Epithelial cell of prostate (primary cell): ENCODE results near the gene MRPS22.
"Not testable (repeated sequence)": the region's sequence is repeated elsewhere in the genome, so short reads cannot be mapped to it uniquely, and the experiment has no call there.

Experiments
- DNase-seq: peaks from one replicate; pipeline ENCODE4 v3.0.0-alpha.2; 2011; ENCODE audit warnings: low read depth, low spot score
- H3K27ac ChIP-seq: fragments of 450-650 bp; 2 replicates; pipeline ENCODE4 v1.5.1; 2017; ENCODE audit warnings: mild to moderate bottlenecking

Gene MRPS22

DNA sequence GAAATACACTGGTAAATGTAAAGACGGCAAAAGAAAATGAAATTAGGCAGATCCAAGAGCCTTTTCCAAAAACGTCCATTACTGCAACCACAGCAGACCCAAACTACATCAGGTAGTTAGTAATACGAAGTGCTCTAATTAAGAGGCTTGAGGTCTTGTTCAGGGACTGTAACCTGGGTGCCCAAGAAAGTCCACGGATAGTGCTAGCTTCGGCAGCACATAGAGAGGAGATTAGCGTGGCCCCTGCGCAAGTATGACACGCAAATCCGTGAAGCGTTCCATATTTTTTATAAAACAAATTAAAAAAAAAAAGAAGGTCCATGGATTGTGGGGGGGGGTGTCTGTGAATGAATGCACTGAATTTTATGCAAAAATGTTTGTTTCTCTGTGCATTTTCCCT is 44.3 kb downstream of the MRPS22 start:
- DNase-seq: no peak

DNA sequence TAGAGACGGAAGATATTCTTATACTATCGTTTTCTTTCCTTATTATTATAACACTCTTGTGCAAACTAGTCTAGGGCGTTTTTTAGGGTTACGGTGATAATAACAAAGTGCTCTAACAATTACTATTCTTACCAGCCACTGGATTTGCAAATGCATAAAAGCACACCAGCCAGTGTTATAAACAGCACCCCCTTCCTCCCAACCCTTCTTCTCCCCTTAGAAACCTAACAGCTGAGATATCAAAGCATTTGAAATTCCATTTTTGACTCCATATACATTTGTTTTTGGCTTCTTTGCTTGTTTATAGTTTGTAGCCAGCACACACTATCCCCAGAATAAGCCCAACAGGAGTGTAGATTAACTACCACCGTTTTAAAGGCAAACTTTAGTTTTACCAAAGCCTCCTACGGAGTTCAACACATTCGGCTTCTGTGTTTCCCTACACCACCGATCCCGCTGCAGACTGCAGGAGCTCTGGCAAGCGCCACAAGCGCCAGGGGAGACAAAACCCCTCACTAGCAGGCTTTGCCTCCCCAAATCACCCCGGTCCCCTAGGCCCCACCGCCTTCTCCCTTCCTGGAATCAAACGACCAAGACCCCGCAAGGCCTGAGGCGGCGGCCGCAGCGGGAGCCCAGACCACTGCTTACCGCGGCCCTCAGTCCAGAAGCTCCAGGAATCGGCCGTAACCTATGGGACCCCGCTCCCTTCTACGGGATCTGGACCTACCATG is 45.2 kb downstream of the MRPS22 start:
- peak overlapping the region; percentile 93 for H3K27ac ChIP-seq
- no peak for DNase-seq

More for the DNA sequence above, 44.3 kb downstream of the MRPS22 start:
- H3K27ac ChIP-seq: no peak overlapping the region

DNA sequence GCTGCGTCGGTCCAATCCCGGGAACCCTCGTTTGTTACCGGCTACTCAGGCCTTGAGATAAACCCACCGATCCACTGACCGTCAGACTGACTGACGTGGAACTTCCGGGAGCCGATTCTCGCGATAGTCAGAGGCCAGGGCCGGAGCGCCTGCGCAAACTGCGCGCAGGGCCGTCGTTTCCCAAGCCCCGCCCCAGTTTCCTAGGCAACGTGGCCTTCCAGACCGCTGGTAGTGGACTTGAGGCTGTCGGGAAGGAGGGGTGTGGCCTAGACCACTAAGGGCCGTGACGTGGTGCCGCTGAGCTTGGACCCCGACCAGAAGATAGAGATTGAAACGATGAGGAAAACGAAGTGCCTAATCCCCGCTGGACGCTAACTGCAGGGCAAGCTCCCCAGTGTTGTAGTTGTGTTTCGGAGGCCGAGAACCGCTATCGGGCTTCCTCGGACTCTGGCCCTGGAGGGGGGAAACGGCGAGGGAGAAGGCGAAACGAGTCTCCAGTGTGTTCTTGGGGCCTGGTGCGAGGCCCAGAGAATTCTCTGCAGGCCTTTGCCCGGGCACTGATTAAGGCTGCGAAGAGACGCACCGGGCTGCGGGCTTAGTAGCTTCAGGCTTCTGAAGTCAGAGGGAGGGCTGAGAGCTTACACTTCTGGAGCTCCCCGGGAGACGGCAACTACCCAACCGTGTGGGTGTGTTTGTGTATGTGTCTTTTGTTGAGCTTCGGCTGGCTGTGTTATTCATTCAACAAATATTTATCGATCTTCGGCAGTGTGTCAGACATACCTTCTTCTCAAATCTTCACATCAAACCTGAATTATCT is 45.9 kb downstream of the MRPS22 start, which contains the start of gene COPB2:
COPB2 (minus strand) TSS at position 96 of the 817 bp plus-strand sequence. CDS start 97 bp downstream, outside the sequence.
- DNase-seq: peak; percentile 87
- peak within 1 kb of the TSS; percentile 93 for H3K27ac ChIP-seq

DNA sequence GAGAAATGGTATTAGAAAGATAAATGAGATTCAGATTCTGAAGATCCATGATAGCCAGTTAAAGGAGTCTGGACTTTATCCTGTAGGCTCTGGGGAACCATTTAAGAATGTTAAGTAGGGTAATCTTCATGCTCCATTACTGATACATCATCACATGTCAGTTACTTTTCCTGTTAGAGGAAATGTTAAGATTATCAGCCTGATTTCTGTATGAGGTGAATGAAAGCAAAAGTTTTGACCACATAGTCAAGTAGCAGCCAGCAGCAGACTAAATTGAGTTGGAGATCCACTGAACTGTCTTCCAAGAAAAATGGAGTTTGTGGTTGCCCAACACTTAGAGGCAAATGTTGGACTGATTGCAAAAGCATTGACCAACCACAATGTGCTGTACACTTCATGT is 50.3 kb downstream of the MRPS22 start:
- DNase-seq: no peak
- no peak overlapping the region for H3K27ac ChIP-seq

DNA sequence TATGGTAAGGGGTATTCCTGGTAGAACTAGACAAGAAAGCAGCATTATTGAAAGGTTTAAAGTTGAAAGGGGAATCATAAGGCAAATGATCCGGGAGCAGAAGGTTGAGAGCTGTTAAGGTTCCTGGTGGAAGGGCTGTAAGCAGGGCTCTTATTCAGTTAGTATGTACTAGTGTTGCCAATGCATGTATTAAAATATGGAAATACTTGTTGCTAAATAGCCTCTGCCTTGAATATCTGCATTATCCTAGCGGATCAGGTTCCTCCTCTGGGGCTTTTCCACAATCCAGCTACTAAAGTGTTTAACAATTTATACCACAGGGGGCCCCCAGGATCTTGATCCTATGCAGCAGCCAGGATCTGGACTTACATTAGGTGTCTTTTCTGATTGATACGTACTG is 52.9 kb downstream of the MRPS22 start:
- no peak overlapping the region for H3K27ac ChIP-seq
- DNase-seq: no peak

DNA sequence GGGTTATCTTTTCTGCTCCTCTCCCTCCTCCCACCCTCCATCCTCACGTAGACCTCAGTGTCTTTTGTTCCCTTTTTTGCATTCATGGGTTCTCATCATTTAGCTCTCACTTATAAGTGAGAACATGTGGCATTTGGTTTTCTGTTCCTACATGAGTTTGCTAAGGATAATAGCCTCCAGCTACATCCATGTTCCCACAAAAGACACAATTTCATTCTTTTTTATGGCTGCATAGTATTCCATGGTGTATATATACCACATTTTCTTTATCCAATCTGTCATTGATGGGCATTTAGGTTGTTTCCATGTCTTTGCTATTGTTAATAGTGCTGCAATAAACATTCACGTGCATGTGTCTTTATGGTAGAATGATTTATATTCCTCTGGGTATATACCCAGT is 57.3 kb downstream of the MRPS22 start:
- not testable (repeated sequence) for DNase-seq, H3K27ac ChIP-seq
